ENCODE results near the gene ARID1B.

Gene ARID1B

GRCh38 chr6:157117431-157118095 lies 340.4 kb downstream of the ARID1B start:
- no peak for DNase-seq

GRCh38 chr6:157119502-157120027 lies 342.4 kb downstream of the ARID1B start:
- DNase-seq: no peak

DNA sequence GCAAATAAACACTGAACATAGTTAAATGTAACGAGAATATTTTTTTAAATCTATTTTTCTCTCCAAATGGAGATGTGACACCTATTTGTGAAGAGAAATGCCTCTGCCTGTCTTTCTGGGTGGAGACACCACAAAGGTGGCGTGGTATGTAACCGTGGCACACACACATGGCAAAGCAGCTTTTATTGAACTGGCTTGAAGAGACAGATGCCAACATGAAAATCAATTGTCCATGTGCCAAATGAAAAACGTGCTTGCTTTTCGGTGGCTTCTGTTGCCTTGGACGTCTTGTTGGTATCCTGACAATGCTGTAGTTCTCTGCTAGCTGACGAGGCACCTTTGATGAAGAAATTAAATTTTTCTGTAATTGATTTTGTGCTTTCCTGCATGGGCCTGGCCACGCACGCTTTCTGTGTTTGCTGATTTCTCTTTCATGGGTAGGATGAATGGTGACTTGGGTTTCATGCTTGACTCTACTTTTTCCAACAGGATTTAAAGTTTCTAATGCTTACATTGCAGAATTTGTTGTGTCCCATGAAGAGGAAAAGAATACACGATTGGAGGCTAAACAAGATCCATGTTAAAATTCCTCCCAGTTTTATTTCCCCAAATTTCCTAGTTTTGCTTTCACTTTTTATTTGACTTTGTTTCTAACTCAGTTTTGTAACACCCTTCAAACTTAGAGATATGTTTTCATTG lies 343.5 kb downstream of the ARID1B start:
- DNase-seq: no peak

GRCh38 chr6:157121897-157122296 lies 344.7 kb downstream of the ARID1B start:
- no peak for DNase-seq

DNA sequence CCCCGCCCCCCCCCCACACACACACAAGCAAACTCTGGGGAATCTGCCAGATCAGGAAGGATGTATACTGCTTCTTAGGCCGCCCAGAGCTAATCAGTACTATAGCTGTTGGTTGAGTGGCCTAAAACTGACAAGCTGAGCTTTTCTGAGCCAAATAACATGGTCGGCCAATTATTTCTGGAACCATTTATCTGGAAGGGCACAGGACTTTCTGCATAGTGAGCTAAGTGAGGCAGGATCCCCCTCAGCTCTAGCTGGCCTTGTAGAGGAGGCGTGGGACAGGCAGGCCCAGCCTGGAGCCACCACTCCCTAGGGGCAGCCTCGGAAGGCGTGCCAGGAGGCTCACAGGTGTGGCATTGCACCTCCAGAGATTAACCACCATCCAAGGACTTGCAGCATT lies 346.1 kb downstream of the ARID1B start:
- no peak for DNase-seq

GRCh38 chr6:157124485-157125254 lies 347.5 kb downstream of the ARID1B start:
- no peak for DNase-seq

- DNase-seq: no peak
These were observed 348.4 kb downstream of the ARID1B start for GRCh38 chr6:157125531-157125930.

- DNase-seq: no peak
These were observed 349.3 kb downstream of the ARID1B start for GRCh38 chr6:157126183-157127098.

- DNase-seq: no peak
These were observed 351.1 kb downstream of the ARID1B start for GRCh38 chr6:157128235-157128775.

- DNase-seq: no peak
These were observed 354.1 kb downstream of the ARID1B start for GRCh38 chr6:157131250-157131649.

- no peak for DNase-seq
These were observed 356.7 kb downstream of the ARID1B start for GRCh38 chr6:157133856-157134255.

DNA sequence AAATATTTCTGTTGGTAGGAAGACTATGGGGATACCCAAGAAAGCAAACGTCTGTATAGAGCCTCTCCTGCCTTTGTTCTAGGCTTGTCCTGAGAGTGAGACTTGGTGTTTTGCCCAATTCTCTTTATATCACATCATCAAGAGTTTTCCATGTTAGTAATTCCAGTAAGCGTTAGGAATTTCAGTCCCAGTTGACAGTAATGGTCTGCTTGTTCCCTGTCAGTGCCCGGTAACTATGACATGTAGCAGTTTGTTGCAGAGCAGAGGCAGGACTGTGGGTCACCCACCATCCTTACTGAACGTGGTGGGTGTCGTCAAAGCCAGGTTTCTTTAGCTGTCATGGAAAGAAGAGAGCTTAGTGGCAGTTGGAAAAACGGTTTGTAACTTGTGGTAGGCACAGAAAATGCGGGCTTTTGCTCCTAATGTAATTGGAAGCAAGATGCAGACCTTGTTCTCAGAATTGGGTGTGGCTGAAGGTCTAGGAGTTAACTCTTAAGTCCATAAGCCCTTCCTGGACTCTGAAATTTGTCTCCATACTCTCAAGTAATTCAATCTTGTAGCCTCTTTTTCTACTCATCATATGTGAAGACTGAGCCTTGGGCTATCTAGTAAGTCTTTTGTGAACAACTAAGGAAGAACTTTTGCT lies 357.3 kb downstream of the ARID1B start:
- no peak for DNase-seq

DNA sequence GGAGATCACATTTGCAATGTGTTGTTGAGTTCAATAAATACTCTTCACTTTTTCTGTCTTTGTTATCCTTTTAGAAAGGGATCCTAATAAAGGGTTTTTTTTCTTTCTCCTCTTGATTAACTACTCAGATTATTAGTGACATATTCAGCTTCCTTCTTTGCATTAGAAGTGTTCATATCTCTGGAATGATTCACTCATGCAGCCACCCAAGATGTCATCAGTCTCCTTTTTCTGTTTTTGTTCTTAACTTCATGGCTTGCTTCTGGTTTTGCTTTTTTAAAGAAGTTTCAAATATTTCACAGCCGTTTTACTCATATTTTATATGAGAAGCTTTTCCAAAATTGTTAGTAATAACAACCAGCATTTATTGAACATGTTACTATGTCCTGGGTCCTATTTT lies 358.5 kb downstream of the ARID1B start:
- no peak for DNase-seq

DNA sequence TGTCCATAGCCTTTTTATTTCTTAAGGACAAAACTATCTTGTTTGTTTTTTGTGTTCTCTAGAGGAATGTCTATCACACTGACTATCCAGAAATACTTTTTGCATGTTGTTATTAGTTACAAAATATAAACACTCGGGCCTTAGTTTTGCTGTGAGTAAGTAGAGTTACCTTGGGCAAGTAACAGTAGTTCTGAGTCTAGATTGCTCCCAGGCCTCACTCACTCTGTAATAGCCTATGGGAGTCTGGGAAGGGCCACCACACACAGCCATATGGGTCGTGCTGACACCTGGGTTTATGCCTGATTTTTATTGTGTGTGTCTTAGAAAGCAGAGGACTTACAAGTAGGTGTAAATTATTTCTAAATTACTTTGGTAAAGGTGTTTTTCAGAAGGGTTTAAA lies 360.3 kb downstream of the ARID1B start:
- no peak for DNase-seq

DNA sequence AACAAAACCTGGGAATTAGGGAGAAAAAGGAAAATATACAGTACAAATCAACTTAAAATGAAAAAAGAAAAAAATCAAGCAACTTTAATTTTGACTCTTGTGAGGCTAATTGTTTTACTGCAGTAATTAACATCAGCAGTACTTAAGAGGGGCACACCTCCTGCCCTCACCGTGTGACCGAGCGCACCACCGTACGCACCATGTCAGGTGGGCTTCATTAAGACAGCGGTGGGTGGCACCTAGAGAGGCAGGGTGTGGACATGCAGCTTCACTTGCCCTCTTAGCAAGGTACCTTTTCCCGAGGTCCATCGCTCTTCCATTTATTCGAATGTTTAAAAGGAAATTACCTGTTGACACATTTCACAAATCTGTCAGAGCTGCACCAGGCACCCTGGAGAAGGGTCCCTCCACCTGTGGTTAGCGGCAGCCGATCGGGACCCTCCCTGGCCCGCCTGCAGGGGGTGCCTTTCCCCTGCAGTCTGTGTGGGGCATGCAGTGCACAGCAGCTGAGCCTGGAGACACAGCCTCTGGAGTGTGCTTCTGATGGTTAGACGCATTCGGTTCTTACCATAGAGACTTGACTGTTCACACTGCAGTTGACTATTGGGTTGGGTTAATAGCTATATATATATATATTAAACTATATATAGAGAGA lies 362.0 kb downstream of the ARID1B start:
- DNase-seq: no peak

GRCh38 chr6:157143171-157143889 lies 366.2 kb downstream of the ARID1B start:
- no peak for DNase-seq

- DNase-seq: no peak
These were observed 367.0 kb downstream of the ARID1B start for GRCh38 chr6:157143890-157144798.

- no peak for DNase-seq
These were observed 367.8 kb downstream of the ARID1B start for GRCh38 chr6:157144859-157145568.
